ENCODE measurements around the gene CKLF.

Gene CKLF

GRCh38 chr16:66581246-66581952 is 29.0 kb downstream of the CKLF start:
- Histone ChIP-seq H3K56ac (ENCODE audit: low read length) (no peak overlapping the region), H3K4me1 (ENCODE audit: control insufficient read depth, low read depth, low read length) (no peaks in the 10 kb centered on the region), H3K23ac (ENCODE audit: low read length) (no peak overlapping the region), H3K79me2 (ENCODE audit: control insufficient read depth, insufficient read depth, low read length) (no peaks in the 10 kb centered on the region), H3K4me3 (ENCODE audit: low read length) (no peak overlapping the region), H2AK5ac (ENCODE audit: low read length) (no peak overlapping the region), H3K4me2 (ENCODE audit: low read length) (no peak overlapping the region), H3K4ac (ENCODE audit: low read depth, low read length) (no peak overlapping the region), H3K36me3 (ENCODE audit: control insufficient read depth, insufficient read depth, low read length) (no peaks in the 10 kb centered on the region), H3K18ac (ENCODE audit: low read length) (no peak overlapping the region), H3K9ac (ENCODE audit: low read length) (no peak overlapping the region), H3K27me3 (ENCODE audit: insufficient read depth, low read length, poor library complexity) (peaks cover 3% of the 10 kb centered on the region), H2BK5ac (ENCODE audit: low read length) (no peak overlapping the region), H3K79me1 (ENCODE audit: low read length) (no peaks in the 10 kb centered on the region), H3K27ac (ENCODE audit: low read depth, low read length) (no peak overlapping the region), H2BK120ac (ENCODE audit: low read depth, low read length) (no peak overlapping the region), H2BK15ac (replicated peaks; ENCODE audit: low read depth) (no peak overlapping the region), H4K5ac (ENCODE audit: low read length) (no peak overlapping the region), H4K8ac (ENCODE audit: low read depth, low read length) (no peak overlapping the region)
- no peak for DNase-seq
- no CpG with 5 or more reads among the region's 3 CpGs for WGBS (ENCODE audit: extremely low coverage, insufficient coverage, low lambda C conversion rate)

- H3K9ac ChIP-seq (ENCODE audit: low read length), result no peak overlapping the region
- no peak overlapping the region for H3K4me3 ChIP-seq (ENCODE audit: low read length)
- no peak overlapping the region for H2BK5ac ChIP-seq (ENCODE audit: low read length)
- no peaks in the 10 kb centered on the region for H3K79me2 ChIP-seq (ENCODE audit: control insufficient read depth, insufficient read depth, low read length)
- no peak overlapping the region for H4K8ac ChIP-seq (ENCODE audit: low read depth, low read length)
- no peak overlapping the region for H3K27ac ChIP-seq (ENCODE audit: low read depth, low read length)
- whole genome bisulfite sequencing (ENCODE audit: extremely low coverage, insufficient coverage, low lambda C conversion rate), result no CpG with 5 or more reads among the region's 10 CpGs
- no peak overlapping the region for H2BK120ac ChIP-seq (ENCODE audit: low read depth, low read length)
- H2AK5ac ChIP-seq (ENCODE audit: low read length), result no peak overlapping the region
- H3K27me3 ChIP-seq (ENCODE audit: insufficient read depth, low read length, poor library complexity), result no peaks in the 10 kb centered on the region
- no peak overlapping the region for H3K18ac ChIP-seq (ENCODE audit: low read length)
- no peak overlapping the region for H3K4ac ChIP-seq (ENCODE audit: low read depth, low read length)
- H3K4me1 ChIP-seq (ENCODE audit: control insufficient read depth, low read depth, low read length), result no peaks in the 10 kb centered on the region
- no peak for DNase-seq
- no peaks in the 10 kb centered on the region for H3K79me1 ChIP-seq (ENCODE audit: low read length)
- no peak overlapping the region for H2BK15ac ChIP-seq (replicated peaks; ENCODE audit: low read depth)
- no peak overlapping the region for H3K23ac ChIP-seq (ENCODE audit: low read length)
- no peak overlapping the region for H3K4me2 ChIP-seq (ENCODE audit: low read length)
- no peak overlapping the region for H3K56ac ChIP-seq (ENCODE audit: low read length)
- no peaks in the 10 kb centered on the region for H3K36me3 ChIP-seq (ENCODE audit: control insufficient read depth, insufficient read depth, low read length)
- H4K5ac ChIP-seq (ENCODE audit: low read length), result no peak overlapping the region
Observed at GRCh38 chr16:66585481-66586239, 33.3 kb downstream of the CKLF start.

DNA sequence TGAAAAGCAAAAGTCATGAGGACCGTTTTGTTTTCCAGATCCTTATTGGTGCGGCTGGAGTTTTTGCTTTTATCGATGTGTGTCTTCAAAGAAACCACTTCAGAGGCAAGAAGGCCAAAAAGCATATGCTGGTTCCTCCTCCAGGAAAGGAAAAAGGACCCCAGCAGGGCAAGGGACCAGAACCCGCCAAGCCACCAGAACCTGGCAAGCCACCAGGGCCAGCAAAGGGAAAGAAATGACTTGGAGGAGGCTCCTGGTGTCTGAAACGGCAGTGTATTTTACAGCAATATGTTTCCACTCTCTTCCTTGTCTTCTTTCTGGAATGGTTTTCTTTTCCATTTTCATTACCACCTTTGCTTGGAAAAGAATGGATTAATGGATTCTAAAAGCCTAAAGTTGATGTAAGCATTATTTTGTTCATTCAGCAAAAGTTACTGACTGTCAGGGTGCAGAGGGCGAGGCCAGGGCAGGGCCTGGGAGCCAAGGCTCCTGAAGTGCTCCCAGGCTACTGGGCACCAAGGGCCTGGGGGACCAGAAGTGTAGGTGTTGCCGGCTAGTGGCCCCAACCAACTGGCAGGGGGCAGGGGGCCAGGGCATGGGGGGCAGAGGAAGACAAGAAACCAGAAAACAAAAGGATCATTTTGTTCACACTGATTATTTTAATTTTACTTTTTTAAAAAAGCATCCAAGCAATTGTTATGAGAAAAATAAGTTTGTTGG is 35.7 kb downstream of the CKLF start:
- H2BK120ac ChIP-seq (ENCODE audit: low read depth, low read length), result no peak overlapping the region

GRCh38 chr16:66588981-66589713 is 36.8 kb downstream of the CKLF start:
- no peaks in the 10 kb centered on the region for H3K36me3 ChIP-seq (ENCODE audit: control insufficient read depth, insufficient read depth, low read length)
- no peaks in the 10 kb centered on the region for H3K27me3 ChIP-seq (ENCODE audit: insufficient read depth, low read length, poor library complexity)
- no peak overlapping the region for H3K4me2 ChIP-seq (ENCODE audit: low read length)
- H3K4me1 ChIP-seq (ENCODE audit: control insufficient read depth, low read depth, low read length), result no peaks in the 10 kb centered on the region
- H3K4ac ChIP-seq (ENCODE audit: low read depth, low read length), result no peak overlapping the region
- no peak overlapping the region for H3K18ac ChIP-seq (ENCODE audit: low read length)
- H3K23ac ChIP-seq (ENCODE audit: low read length), result no peak overlapping the region
- no peak overlapping the region for H4K5ac ChIP-seq (ENCODE audit: low read length)
- no peak overlapping the region for H3K56ac ChIP-seq (ENCODE audit: low read length)
- DNase-seq, result peak; percentile 66
- H3K27ac ChIP-seq (ENCODE audit: low read depth, low read length), result no peak overlapping the region
- no peaks in the 10 kb centered on the region for H3K79me2 ChIP-seq (ENCODE audit: control insufficient read depth, insufficient read depth, low read length)
- no peak overlapping the region for H4K8ac ChIP-seq (ENCODE audit: low read depth, low read length)
- no peak overlapping the region for H2AK5ac ChIP-seq (ENCODE audit: low read length)
- H3K9ac ChIP-seq (ENCODE audit: low read length), result no peak overlapping the region
- H2BK5ac ChIP-seq (ENCODE audit: low read length), result no peak overlapping the region
- no peak overlapping the region for H2BK120ac ChIP-seq (ENCODE audit: low read depth, low read length)
- no peak overlapping the region for H3K4me3 ChIP-seq (ENCODE audit: low read length)
- no peak overlapping the region for H2BK15ac ChIP-seq (replicated peaks; ENCODE audit: low read depth)
- WGBS (ENCODE audit: extremely low coverage, insufficient coverage, low lambda C conversion rate), result no CpG with 5 or more reads among the region's 8 CpGs
- H3K79me1 ChIP-seq (ENCODE audit: low read length), result no peaks in the 10 kb centered on the region

More for the DNA sequence above, 35.7 kb downstream of the CKLF start:
- Histone ChIP-seq H2AK5ac (ENCODE audit: low read length) (no peak overlapping the region), H3K4ac (ENCODE audit: low read depth, low read length) (no peak overlapping the region), H3K23ac (ENCODE audit: low read length) (no peak overlapping the region), H3K79me2 (ENCODE audit: control insufficient read depth, insufficient read depth, low read length) (no peaks in the 10 kb centered on the region), H2BK15ac (replicated peaks; ENCODE audit: low read depth) (no peak overlapping the region), H3K4me3 (ENCODE audit: low read length) (no peak overlapping the region), H3K79me1 (ENCODE audit: low read length) (no peaks in the 10 kb centered on the region), H3K18ac (ENCODE audit: low read length) (no peak overlapping the region), H4K8ac (ENCODE audit: low read depth, low read length) (no peak overlapping the region), H2BK5ac (ENCODE audit: low read length) (no peak overlapping the region), H3K4me1 (ENCODE audit: control insufficient read depth, low read depth, low read length) (no peaks in the 10 kb centered on the region), H3K9ac (ENCODE audit: low read length) (no peak overlapping the region), H4K5ac (ENCODE audit: low read length) (no peak overlapping the region), H3K56ac (ENCODE audit: low read length) (no peak overlapping the region), H3K27ac (ENCODE audit: low read depth, low read length) (no peak overlapping the region), H3K36me3 (ENCODE audit: control insufficient read depth, insufficient read depth, low read length) (no peaks in the 10 kb centered on the region), H3K27me3 (ENCODE audit: insufficient read depth, low read length, poor library complexity) (no peaks in the 10 kb centered on the region), H3K4me2 (ENCODE audit: low read length) (no peak overlapping the region)
- no peak for DNase-seq
- WGBS (ENCODE audit: extremely low coverage, insufficient coverage, low lambda C conversion rate), result no CpG with 5 or more reads among the region's 7 CpGs

- H4K5ac ChIP-seq (ENCODE audit: low read length), result no peak overlapping the region
Observed at GRCh38 chr16:66590322-66590721, 37.9 kb downstream of the CKLF start.

More at GRCh38 chr16:66590322-66590721, 37.9 kb downstream of the CKLF start:
- no peak overlapping the region for H3K18ac ChIP-seq (ENCODE audit: low read length)
- H3K4me3 ChIP-seq (ENCODE audit: low read length), result no peak overlapping the region
- H3K4me1 ChIP-seq (ENCODE audit: control insufficient read depth, low read depth, low read length), result no peaks in the 10 kb centered on the region
- no peak overlapping the region for H2AK5ac ChIP-seq (ENCODE audit: low read length)
- H3K27me3 ChIP-seq (ENCODE audit: insufficient read depth, low read length, poor library complexity), result no peaks in the 10 kb centered on the region
- H3K9ac ChIP-seq (ENCODE audit: low read length), result no peak overlapping the region
- no peak for DNase-seq
- H3K23ac ChIP-seq (ENCODE audit: low read length), result no peak overlapping the region
- H3K4me2 ChIP-seq (ENCODE audit: low read length), result no peak overlapping the region
- no peak overlapping the region for H2BK15ac ChIP-seq (replicated peaks; ENCODE audit: low read depth)
- H3K56ac ChIP-seq (ENCODE audit: low read length), result no peak overlapping the region
- H2BK120ac ChIP-seq (ENCODE audit: low read depth, low read length), result no peak overlapping the region
- H4K8ac ChIP-seq (ENCODE audit: low read depth, low read length), result no peak overlapping the region
- H3K4ac ChIP-seq (ENCODE audit: low read depth, low read length), result no peak overlapping the region
- H3K27ac ChIP-seq (ENCODE audit: low read depth, low read length), result no peak overlapping the region
- no peaks in the 10 kb centered on the region for H3K79me2 ChIP-seq (ENCODE audit: control insufficient read depth, insufficient read depth, low read length)
- no CpG with 5 or more reads among the region's 8 CpGs for WGBS (ENCODE audit: extremely low coverage, insufficient coverage, low lambda C conversion rate)
- H3K36me3 ChIP-seq (ENCODE audit: control insufficient read depth, insufficient read depth, low read length), result no peaks in the 10 kb centered on the region
- H2BK5ac ChIP-seq (ENCODE audit: low read length), result no peak overlapping the region
- no peaks in the 10 kb centered on the region for H3K79me1 ChIP-seq (ENCODE audit: low read length)

All from mesendoderm (in vitro differentiated cells).